Heart left ventricle (tissue), 16 donors: Measurements from ENCODE around the gene FBH1. TPM values are rescaled to one million over a fixed set of nuclear protein-coding genes. Genes with fewer than 3 reads are reported as not detected.

Experiments
- ATAC-seq, 4 donors: fragments of 200-7000 bp; cut with Tn5 transposase; one replicate each; pipeline ENCODE4 v1.9.1; 2020 to 2022; ENCODE audit warnings: moderate library complexity in 4 of 4, mild to moderate bottlenecking in 3 of 4, moderate number of reproducible peaks in 1 of 4
- DNase-seq, 5 donors: peaks; one replicate each; pipeline ENCODE4 v3.0.0-alpha.2; 2020
- H3K27ac ChIP-seq, 12 donors: fragments of 200-600 bp; sonication (generic) in 4 of 12; one replicate each; pipeline versions ENCODE4 v1.5.0 to v1.8.0; 2016 to 2022; ENCODE audit warnings: mild to moderate bottlenecking in 2 of 12
- H3K27me3 ChIP-seq, 9 donors: fragments of 200-600 bp; sonication (generic) in 2 of 9; one replicate each; pipeline versions ENCODE4 v1.5.1 to v1.8.0; 2016 to 2022; ENCODE audit warnings: mild to moderate bottlenecking in 3 of 9
- H3K36me3 ChIP-seq, 9 donors: fragments of 200-600 bp; sonication (generic) in 2 of 9; one replicate each; pipeline versions ENCODE4 v1.5.0 to v1.8.0; 2018 to 2022; ENCODE audit warnings: mild to moderate bottlenecking in 2 of 9
- H3K4me1 ChIP-seq, 12 donors: fragments of 200-600 bp; sonication (generic) in 4 of 12; one replicate each; pipeline versions ENCODE4 v1.5.0 to v1.8.0; 2016 to 2022; ENCODE audit warnings: mild to moderate bottlenecking in 3 of 12
- H3K4me3 ChIP-seq, 12 donors: fragments of 200-600 bp; sonication (generic) in 4 of 12; one replicate each; pipeline versions ENCODE4 v1.5.0 to v1.8.0; 2017 to 2022; ENCODE audit warnings: mild to moderate bottlenecking in 9 of 12, moderate library complexity in 4 of 12
- H3K9me3 ChIP-seq, 12 donors: fragments of 200-600 bp; sonication (generic) in 4 of 12; one replicate each; pipeline versions ENCODE4 v1.5.0 to v1.8.0; 2016 to 2022; ENCODE audit warnings: mild to moderate bottlenecking in 1 of 12
- POLR2A ChIP-seq, 2 donors: fragments of 450-650 bp; IDR thresholded peaks; one replicate each; pipeline ENCODE4 v1.6.1; 2017; ENCODE audit warnings: antibody characterized with exemption in 2 of 2, mild to moderate bottlenecking in 2 of 2, moderate library complexity in 2 of 2
- WGBS, 4 donors: extraction: QIAGEN DNeasy Blood & Tissue Kit in 2 of 4; methylation state at CpG; one replicate each; pipeline versions ENCODE4 v1.1.5 to v1.1.7; 2013 to 2018; 5-methylcytosine and 5-hydroxymethylcytosine counted together
- intact Hi-C, 10 donors: fragments of 100-400 bp; cut with DNase I; formaldehyde crosslinking; loops; one replicate each; pipeline versions ENCODE4 v1.11.1 to v1.14.2; 2022
- polyA plus RNA-seq, 2 donors: library from polyadenylated mRNA; stranded (reverse); fragments of 200-250 nt; gene quantifications; one replicate each; pipeline ENCODE4 v1.2.3, GENCODE V29; 2013
- total RNA-seq, 9 donors: library from RNA; depleted of rRNA in 2 of 9; stranded (reverse); fragments of >200 nt in 2 of 9; fragmentation: NEBNext Ultra II Directional in 3 of 9; extraction: Animal tissue kit (Norgen Biotek cat#: 25700) in 3 of 9; gene quantifications; one replicate each; pipeline versions ENCODE4 v1.1.0 to v1.2.4, GENCODE V29; 2016 to 2023
- TF ChIP-seq, protein P1 (sequence below), 12 donors: fragments of 200-600 bp; sonication (generic) in 4 of 12; IDR thresholded peaks; one replicate each; pipeline versions ENCODE4 v1.5.0 to v1.8.0; 2018 to 2022; ENCODE audit warnings: antibody characterized with exemption in 12 of 12, mild to moderate bottlenecking in 5 of 12
- donor health status: ischemic (EF 13 %, LVEDD 7.1; RV severe dilation, severe dysfunction).
- donor health status: healthy with polysubstance abuse.
- donor health status: DM: no; HTN: yes; CAD: no.
- donor health status: DM: no; HTN: no; CAD: no.
- donor health status: ischemic (EF 25% LVEDD 6.9; RV normal size, moderate dysfunction).
- donor health status: ischemic (EF 25% LVEDD 5.7; RV mildly dilated, moderate dysfunction).
- donor health status: healthy.
- donor health status: DM: yes; HTN: yes; CAD: no.
- donor health status: ischemic (EF 35%, LVEDD 5.7; RV mildly dilated, moderate dysfunction).
- donor health status: nonischemic (EF 11% LVEDD 7.7; RV severe dilation, severe dysfunction).
- donor health status: DM: yes; HTN: yes; CAD: no.
- donor health status: PGD.
- donor health status: ischemic (EF 29% LVEDD 5.4; RV normal size, mild dysfunction).
- donor health status: nonischemic (EF 23%, LVEDD 6.1; RV moderate dilation, normal function).

The FBH1 gene
- total and polyA plus RNA-seq, 11 donors = 57.4 to 111 (median 83.5) TPM

DNA sequence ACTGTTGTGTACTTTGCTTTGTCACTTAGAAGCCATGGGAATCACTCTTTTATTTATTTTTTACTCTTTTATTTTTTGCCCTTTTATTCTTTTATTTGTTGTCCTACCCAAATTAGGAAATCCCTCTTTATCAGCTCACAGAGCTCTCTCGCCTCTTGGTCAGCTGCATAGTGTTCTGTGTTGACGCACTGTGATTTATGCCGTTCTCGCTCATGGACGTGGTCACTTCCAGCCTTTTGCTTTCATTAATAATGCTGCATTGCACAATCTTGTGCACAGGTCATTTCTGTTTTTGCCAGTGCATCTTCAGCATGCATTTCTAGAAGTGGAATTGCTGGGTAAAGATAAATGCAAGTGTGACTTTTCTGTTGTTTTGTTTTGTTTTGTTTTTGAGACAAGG lies 42.3 kb downstream of the FBH1 start:
- intact Hi-C loops = no loop called here
- H3K27ac ChIP-seq = peak overlapping the region in 1 of 12 donors; percentile 75
- no peak for ATAC-seq

DNA sequence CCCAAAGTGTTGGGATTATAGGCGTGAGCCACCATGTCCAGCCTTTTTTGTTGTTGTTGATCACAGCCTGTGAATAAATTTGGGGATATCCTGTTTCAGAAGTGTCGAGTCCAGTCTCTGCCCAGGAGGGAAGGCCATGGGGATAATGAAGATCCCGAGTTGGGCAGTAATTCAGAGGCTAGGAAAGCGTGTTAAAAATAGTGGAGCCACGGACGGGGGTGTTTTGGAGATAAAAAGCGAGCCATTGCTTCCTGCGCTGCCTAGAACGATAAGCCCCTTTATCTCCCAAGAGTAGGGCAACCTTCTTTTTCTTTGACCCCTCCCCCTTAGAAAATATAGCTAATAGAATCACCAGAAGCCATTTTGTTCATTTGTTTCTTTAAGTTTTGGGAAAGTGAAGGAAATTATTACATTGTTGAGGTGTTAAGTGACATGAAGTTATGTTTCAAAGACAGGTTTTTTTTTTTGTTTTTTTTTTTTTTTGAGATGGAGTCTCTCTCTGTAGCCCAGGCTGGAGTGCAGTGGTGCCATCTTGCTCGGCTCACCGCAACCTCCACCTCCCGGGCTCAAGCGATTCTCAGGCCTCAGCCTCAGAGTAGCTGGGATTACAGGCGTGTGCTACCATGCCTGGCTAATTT lies 44.0 kb downstream of the FBH1 start:
- intact Hi-C loops = no loop called here
- TF ChIP-seq POLR2A (IDR thresholded peaks at IDR 0.05) = no peak
- TF ChIP-seq, protein P1, sequence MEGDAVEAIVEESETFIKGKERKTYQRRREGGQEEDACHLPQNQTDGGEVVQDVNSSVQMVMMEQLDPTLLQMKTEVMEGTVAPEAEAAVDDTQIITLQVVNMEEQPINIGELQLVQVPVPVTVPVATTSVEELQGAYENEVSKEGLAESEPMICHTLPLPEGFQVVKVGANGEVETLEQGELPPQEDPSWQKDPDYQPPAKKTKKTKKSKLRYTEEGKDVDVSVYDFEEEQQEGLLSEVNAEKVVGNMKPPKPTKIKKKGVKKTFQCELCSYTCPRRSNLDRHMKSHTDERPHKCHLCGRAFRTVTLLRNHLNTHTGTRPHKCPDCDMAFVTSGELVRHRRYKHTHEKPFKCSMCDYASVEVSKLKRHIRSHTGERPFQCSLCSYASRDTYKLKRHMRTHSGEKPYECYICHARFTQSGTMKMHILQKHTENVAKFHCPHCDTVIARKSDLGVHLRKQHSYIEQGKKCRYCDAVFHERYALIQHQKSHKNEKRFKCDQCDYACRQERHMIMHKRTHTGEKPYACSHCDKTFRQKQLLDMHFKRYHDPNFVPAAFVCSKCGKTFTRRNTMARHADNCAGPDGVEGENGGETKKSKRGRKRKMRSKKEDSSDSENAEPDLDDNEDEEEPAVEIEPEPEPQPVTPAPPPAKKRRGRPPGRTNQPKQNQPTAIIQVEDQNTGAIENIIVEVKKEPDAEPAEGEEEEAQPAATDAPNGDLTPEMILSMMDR (IDR thresholded peaks at IDR 0.05) = no peak
- Histone ChIP-seq H3K36me3 (peaks cover 0 to 98% (median 88%) of the 10 kb centered on the region in 9 donors), H3K27ac (peak overlapping the region in 1 of 12 donors; percentile 75), H3K4me3 (no peak overlapping the region), H3K4me1 (peaks cover 0 to 11% (median 0%) of the 10 kb centered on the region in 12 donors), H3K27me3 (no peaks in the 10 kb centered on the region), H3K9me3 (no peaks in the 10 kb centered on the region)
- DNase-seq = no peak
- WGBS, 4 donors = 69 to 79% (median 73%) methylated on average over 14 of the region's 14 CpGs
- ATAC-seq = no peak

More for the DNA sequence above, 42.3 kb downstream of the FBH1 start:
- WGBS, 4 donors = 88 to 95% (median 92%) methylated on average over 5 of the region's 5 CpGs
- TF ChIP-seq, protein P1 (IDR thresholded peaks at IDR 0.05) = no peak
- no peak for TF ChIP-seq POLR2A (IDR thresholded peaks at IDR 0.05)
- no peak for DNase-seq
- no peaks in the 10 kb centered on the region for H3K27me3 ChIP-seq
- H3K36me3 ChIP-seq = peaks cover 3 to 98% (median 88%) of the 10 kb centered on the region in 9 donors
- peaks cover 0 to 11% (median 0%) of the 10 kb centered on the region in 12 donors for H3K4me1 ChIP-seq
- H3K4me3 ChIP-seq = no peak overlapping the region
- H3K9me3 ChIP-seq = no peaks in the 10 kb centered on the region

DNA sequence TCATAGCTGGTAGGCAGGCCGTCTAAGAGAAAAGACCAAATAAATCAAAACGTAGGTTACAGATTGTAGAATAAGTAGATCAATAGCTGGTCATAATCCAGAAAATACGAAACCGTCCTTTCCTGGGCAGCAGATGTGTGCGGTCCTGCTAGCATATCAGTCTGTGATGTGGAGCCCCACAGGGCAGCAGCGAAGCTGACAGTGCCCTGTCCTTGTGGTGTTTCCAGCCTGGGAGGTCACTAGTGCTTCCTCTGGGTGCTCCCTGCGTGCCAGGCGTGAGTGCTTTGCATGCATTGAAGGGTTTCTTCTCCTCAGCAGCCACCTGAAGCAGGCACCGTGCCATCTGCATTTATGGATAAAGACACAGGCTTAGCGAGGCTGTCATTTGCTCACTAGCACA lies 45.6 kb downstream of the FBH1 start:
- no peak overlapping the region for H3K4me3 ChIP-seq
- intact Hi-C loops = no loop called here
- TF ChIP-seq, protein P1 (IDR thresholded peaks at IDR 0.05) = no peak
- no peak for TF ChIP-seq POLR2A (IDR thresholded peaks at IDR 0.05)
- DNase-seq (no peak), ATAC-seq (no peak)
- no peaks in the 10 kb centered on the region for H3K27me3 ChIP-seq
- 86 to 89% (median 88%) methylated on average over 10 of the region's 10 CpGs for WGBS, 4 donors
- peaks cover 0 to 84% (median 74%) of the 10 kb centered on the region in 9 donors for H3K36me3 ChIP-seq
- no peaks in the 10 kb centered on the region for H3K9me3 ChIP-seq
- H3K27ac ChIP-seq = no peak overlapping the region
- H3K4me1 ChIP-seq = peaks cover 0 to 11% (median 0%) of the 10 kb centered on the region in 12 donors

DNA sequence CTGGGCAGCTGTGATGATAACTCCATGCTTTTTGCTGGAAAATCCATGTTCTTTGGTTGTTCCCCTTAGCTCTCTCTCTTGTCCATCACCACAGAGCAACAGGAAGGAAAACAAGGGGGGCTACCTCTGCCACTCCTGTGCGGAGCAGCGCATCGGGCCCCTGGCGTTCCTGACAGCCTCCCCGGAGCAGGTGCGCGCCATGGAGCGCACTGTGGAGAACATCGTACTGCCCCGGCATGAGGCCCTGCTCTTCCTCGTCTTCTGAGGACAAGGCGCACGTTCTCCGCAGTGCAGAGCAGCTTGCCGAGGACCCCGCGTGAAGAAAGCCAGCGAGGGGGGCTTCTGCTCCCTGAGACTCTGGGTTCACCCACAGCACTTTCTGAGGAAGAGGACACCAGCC lies 47.0 kb downstream of the FBH1 start:
- Histone ChIP-seq H3K36me3 (peaks cover 0 to 70% (median 60%) of the 10 kb centered on the region in 9 donors), H3K4me3 (no peak overlapping the region), H3K9me3 (no peaks in the 10 kb centered on the region), H3K27ac (no peak overlapping the region), H3K4me1 (peaks cover 0 to 23% (median 4%) of the 10 kb centered on the region in 12 donors), H3K27me3 (no peaks in the 10 kb centered on the region)
- intact Hi-C loops = no loop called here
- WGBS, 4 donors = 94 to 95% (median 95%) methylated on average over 18 of the region's 18 CpGs
- TF ChIP-seq POLR2A (IDR thresholded peaks at IDR 0.05) = no peak
- TF ChIP-seq, protein P1 (IDR thresholded peaks at IDR 0.05) = no peak
- ATAC-seq (no peak), DNase-seq (no peak)
